ENCODE measurements around the gene DOK6. TPM values are rescaled to one million over a fixed set of nuclear protein-coding genes. Genes with fewer than 3 reads are reported as not detected.

Gene DOK6
- total RNA-seq, 2 experiments from 2014 or later: not detected

DNA sequence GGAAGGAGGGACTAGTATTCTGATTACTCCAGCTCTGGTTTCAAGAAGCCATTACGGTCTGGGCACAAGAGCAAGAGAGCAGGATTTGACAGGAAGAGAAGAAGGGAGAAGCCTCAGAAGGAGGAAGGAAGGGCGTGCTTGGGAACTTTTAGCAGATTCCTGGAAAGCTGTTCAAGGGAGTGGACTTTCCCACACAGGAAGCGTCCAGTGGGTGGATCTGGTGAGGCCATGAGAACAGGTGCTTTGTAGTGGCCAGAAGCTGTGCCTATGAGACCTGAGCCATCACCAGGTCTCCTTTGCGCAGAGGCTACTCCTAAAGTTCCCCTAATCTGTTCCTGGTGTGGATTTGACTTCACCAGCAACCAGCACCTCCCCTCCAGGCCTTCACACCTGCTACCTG lies 484.7 kb downstream of the DOK6 start:
- Histone ChIP-seq H3K4me1 (ENCODE audit: insufficient read depth, low read length, poor library complexity, severe bottlenecking) (no peaks in the 10 kb centered on the region), H3K9me3 (ENCODE audit: low read length) (no peaks in the 10 kb centered on the region), H3K79me2 (ENCODE audit: insufficient read depth, low read depth, low read length) (no peaks in the 10 kb centered on the region), H3K4me3 (ENCODE audit: low read depth, low read length, poor library complexity, severe bottlenecking) (no peak overlapping the region), H2AFZ (ENCODE audit: low read length) (no peak overlapping the region), H3K4me2 (ENCODE audit: low read length) (no peak overlapping the region), H3K27ac (ENCODE audit: low read depth, low read length, poor library complexity, severe bottlenecking) (no peak overlapping the region), H4K20me1 (ENCODE audit: insufficient read depth, low read length) (no peaks in the 10 kb centered on the region), H3K36me3 (ENCODE audit: insufficient read depth, low read length) (no peaks in the 10 kb centered on the region), H3K9me2 (ENCODE audit: insufficient read depth, low read length) (no peaks in the 10 kb centered on the region)
- DNase-seq (ENCODE audit: low spot score): no peak
- ChIA-PET CTCF (ENCODE audit: unreplicated experiment) (no interaction called here), POLR2A (no interaction called here)
- TF ChIP-seq, protein P1, sequence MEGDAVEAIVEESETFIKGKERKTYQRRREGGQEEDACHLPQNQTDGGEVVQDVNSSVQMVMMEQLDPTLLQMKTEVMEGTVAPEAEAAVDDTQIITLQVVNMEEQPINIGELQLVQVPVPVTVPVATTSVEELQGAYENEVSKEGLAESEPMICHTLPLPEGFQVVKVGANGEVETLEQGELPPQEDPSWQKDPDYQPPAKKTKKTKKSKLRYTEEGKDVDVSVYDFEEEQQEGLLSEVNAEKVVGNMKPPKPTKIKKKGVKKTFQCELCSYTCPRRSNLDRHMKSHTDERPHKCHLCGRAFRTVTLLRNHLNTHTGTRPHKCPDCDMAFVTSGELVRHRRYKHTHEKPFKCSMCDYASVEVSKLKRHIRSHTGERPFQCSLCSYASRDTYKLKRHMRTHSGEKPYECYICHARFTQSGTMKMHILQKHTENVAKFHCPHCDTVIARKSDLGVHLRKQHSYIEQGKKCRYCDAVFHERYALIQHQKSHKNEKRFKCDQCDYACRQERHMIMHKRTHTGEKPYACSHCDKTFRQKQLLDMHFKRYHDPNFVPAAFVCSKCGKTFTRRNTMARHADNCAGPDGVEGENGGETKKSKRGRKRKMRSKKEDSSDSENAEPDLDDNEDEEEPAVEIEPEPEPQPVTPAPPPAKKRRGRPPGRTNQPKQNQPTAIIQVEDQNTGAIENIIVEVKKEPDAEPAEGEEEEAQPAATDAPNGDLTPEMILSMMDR (conservative IDR thresholded peaks at IDR 0.05; ENCODE audit: low read length): no peak
- no peak for TF ChIP-seq EZH2phosphoT487 (IDR thresholded peaks at IDR 0.05; ENCODE audit: borderline replicate concordance, low read depth, low read length)
- intact Hi-C loops (cut with micrococcal nuclease; ENCODE audit: unreplicated experiment): no loop called here
- BruUV-seq (replicated peaks): no TSS peak

DNA sequence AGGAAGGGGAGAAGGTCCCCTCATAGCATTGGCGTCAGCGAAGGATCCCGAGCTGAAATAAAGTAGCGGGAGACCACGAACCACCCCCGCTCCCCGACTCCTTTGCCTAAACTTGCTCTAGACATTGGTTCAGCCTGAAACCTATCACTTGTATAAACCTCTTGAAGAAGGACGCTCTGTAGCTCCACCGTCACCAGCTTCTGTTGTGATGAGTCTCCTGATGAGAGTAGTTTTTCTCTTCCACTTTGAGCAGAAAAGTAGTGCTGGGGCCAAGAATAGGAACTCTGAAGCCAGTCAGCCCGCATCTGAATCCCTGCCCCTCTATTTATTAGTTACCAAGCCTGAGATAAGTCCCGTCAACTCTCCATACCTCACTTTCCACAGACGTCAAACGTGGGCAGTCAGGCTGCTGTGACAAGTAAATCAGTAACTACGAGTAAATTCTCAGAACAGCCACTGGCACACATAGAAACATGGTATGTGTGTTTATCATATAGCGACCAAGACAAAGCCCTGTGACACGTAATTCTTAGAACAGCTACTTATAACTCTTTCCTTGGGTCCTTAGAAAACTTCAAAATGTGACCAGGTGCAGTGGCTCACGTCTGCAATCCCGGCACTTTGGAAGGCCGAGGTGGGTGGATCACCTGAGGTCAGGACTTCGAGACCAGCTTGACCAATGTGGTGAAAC lies 485.3 kb downstream of the DOK6 start:
- no TSS peak for BruUV-seq (replicated peaks)
- TF ChIP-seq EZH2phosphoT487 (IDR thresholded peaks at IDR 0.05; ENCODE audit: borderline replicate concordance, low read depth, low read length): no peak
- TF ChIP-seq, protein P1 (conservative IDR thresholded peaks at IDR 0.05; ENCODE audit: low read length): no peak
- H3K79me2 ChIP-seq (ENCODE audit: insufficient read depth, low read depth, low read length): no peaks in the 10 kb centered on the region
- ChIA-PET CTCF (ENCODE audit: unreplicated experiment) (no interaction called here), POLR2A (no interaction called here)
- no peak overlapping the region for H3K27ac ChIP-seq (ENCODE audit: low read depth, low read length, poor library complexity, severe bottlenecking)
- H3K4me2 ChIP-seq (ENCODE audit: low read length): no peak overlapping the region
- H3K9me3 ChIP-seq (ENCODE audit: low read length): no peaks in the 10 kb centered on the region
- no peaks in the 10 kb centered on the region for H3K9me2 ChIP-seq (ENCODE audit: insufficient read depth, low read length)
- no peak overlapping the region for H3K4me3 ChIP-seq (ENCODE audit: low read depth, low read length, poor library complexity, severe bottlenecking)
- intact Hi-C loops (cut with micrococcal nuclease; ENCODE audit: unreplicated experiment): no loop called here
- no peaks in the 10 kb centered on the region for H3K36me3 ChIP-seq (ENCODE audit: insufficient read depth, low read length)
- no peaks in the 10 kb centered on the region for H4K20me1 ChIP-seq (ENCODE audit: insufficient read depth, low read length)
- no peaks in the 10 kb centered on the region for H3K4me1 ChIP-seq (ENCODE audit: insufficient read depth, low read length, poor library complexity, severe bottlenecking)
- DNase-seq (ENCODE audit: low spot score): no peak
- H2AFZ ChIP-seq (ENCODE audit: low read length): no peak overlapping the region

DNA sequence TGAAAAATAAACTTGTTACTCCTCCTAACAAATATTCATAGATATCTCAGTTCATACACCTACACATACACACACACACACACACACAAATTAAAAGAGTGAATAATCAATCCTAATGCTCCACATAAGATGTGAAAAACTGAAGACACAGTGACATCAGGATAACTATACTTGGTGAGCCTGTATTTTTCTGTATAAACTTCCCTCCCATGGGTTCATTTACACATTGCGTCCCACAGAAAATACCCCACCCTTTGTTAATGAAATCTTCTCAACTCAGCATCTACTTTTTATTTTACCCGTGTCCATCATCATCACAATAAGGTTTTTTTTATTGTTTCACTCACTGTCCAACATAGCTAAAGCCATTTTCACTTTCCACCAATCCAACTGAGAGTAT lies 486.6 kb downstream of the DOK6 start:
- H4K20me1 ChIP-seq (ENCODE audit: insufficient read depth, low read length): no peaks in the 10 kb centered on the region
- H3K27ac ChIP-seq (ENCODE audit: low read depth, low read length, poor library complexity, severe bottlenecking): no peak overlapping the region
- no TSS peak for BruUV-seq (replicated peaks)
- DNase-seq (ENCODE audit: low spot score): no peak
- no peaks in the 10 kb centered on the region for H3K36me3 ChIP-seq (ENCODE audit: insufficient read depth, low read length)
- H3K79me2 ChIP-seq (ENCODE audit: insufficient read depth, low read depth, low read length): no peaks in the 10 kb centered on the region
- ChIA-PET POLR2A (no interaction called here), CTCF (ENCODE audit: unreplicated experiment) (no interaction called here)
- no peaks in the 10 kb centered on the region for H3K9me2 ChIP-seq (ENCODE audit: insufficient read depth, low read length)
- no peak overlapping the region for H3K4me3 ChIP-seq (ENCODE audit: low read depth, low read length, poor library complexity, severe bottlenecking)
- no peaks in the 10 kb centered on the region for H3K4me1 ChIP-seq (ENCODE audit: insufficient read depth, low read length, poor library complexity, severe bottlenecking)
- no peak overlapping the region for H2AFZ ChIP-seq (ENCODE audit: low read length)
- TF ChIP-seq, protein P1 (conservative IDR thresholded peaks at IDR 0.05; ENCODE audit: low read length): no peak
- TF ChIP-seq EZH2phosphoT487 (IDR thresholded peaks at IDR 0.05; ENCODE audit: borderline replicate concordance, low read depth, low read length): no peak
- H3K4me2 ChIP-seq (ENCODE audit: low read length): no peak overlapping the region
- H3K9me3 ChIP-seq (ENCODE audit: low read length): no peaks in the 10 kb centered on the region
- intact Hi-C loops (cut with micrococcal nuclease; ENCODE audit: unreplicated experiment): no loop called here
